ENCODE data around the gene PTPRF.
"Not testable (repeated sequence)": the region's sequence is repeated elsewhere in the genome, so short reads cannot be mapped to it uniquely, and the experiment has no call there.

The PTPRF gene

DNA sequence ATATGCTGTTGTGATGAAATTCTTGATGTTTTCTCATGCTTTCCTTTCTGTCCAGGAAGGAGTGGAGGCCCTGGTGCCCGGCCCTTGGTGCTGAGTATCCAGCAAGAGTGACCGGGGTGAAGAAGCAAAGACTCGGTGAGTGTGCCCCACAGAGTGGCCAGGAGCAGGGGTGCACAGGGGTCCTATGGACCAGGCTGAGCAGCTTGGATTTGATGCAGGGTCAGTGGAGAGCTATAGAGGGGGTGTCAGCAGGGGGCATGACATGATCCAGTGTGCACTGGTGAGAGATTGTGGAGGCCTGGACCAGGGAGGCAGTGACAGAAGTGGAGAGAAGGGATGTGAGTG, 7.4 kb downstream of the PTPRF start:
- no peak for DNase-seq

DNA sequence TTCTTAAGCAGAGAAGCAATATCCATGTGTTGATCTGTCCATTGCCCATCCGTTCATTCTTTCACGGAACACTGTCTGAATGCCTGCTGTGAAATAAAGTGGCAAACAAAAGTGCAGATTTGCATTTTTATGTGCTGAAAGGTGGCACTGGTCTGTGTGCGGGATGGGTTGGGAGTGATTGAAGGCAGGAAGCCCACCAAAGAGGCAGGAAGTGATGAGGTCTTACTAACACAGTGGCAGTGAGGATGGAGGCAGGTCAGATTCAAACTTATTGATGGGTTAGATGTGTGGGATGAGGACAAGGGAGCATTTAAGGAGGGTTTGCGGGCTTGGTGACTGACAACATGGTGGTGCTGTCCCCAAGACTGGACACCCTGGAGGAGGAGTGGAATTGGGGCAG, 8.3 kb downstream of the PTPRF start:
- no peak for DNase-seq

DNA sequence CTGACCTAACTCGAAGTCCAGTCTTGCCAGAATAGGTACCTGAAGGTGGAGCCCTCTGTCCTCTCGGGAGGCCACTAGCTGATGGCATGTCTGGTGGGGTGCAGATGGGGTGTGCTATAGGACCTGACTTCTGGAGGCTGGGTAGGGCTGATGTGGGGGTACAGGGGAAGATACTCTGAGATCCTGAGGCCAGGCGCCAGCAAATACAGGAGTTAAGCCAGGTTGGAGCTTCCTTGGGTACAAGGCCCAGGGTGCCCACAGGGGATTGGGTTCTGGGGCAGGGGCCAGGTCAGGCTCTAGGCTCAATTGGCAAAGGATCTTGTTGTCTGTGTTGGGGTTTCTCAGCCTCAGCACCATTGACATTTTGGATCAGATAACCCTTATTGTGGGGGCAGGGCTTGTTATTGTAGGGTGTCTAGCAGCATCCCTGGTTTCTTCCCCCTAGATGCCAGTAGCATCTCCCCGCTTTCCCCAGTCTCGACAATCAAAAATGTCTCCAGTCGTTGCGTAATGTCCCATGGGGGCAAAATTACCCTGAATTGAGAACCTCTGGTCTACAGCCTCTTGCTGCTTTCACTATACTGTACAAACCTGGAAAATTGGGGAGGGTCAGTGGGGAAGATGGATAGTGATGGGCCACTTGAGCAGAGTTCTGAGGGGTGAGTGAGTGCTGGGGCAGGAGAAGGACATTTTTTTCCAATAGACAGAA, 9.2 kb downstream of the PTPRF start:
- DNase-seq, result no peak

DNA sequence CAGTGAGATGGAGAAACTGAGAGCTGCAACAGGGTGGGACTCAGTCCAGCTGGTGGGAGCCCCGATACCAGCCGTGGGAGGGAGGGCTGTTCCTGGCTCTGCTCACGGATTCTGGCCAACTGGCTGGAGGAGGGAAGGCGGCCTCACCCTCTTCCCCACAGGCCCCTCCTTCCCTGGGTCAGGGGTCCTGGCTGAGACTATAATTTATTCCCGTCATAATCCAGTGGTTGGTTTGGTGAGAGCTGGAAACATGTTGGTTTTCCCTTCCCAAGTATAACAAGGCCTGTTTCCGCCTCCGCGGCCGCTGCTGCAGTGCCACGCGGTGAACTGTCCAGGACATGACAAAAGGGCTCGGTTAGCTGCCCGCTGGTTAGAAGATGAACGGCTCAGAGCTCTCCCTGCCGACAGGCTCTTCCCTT, 10.0 kb downstream of the PTPRF start:
- no peak for DNase-seq

DNA sequence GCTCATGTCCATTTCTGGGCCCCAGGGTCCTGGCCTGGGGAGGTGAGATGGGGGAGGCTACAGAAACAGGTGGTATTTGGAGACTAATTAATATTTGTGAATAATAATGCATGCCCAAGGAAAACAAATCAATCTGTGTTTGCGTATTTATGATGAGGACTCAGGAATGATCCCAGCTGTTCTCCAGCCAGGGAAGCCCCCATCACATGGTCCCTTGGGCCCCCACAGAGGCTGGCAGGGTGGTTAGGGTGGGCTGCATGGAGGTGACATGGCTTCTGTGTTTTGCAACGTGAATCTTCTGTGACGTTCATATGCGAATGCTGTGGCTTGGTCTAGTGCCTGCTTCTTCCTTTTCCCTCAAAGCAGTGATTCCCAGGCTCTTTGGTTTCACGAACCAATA, 10.5 kb downstream of the PTPRF start:
- no peak for DNase-seq

DNA sequence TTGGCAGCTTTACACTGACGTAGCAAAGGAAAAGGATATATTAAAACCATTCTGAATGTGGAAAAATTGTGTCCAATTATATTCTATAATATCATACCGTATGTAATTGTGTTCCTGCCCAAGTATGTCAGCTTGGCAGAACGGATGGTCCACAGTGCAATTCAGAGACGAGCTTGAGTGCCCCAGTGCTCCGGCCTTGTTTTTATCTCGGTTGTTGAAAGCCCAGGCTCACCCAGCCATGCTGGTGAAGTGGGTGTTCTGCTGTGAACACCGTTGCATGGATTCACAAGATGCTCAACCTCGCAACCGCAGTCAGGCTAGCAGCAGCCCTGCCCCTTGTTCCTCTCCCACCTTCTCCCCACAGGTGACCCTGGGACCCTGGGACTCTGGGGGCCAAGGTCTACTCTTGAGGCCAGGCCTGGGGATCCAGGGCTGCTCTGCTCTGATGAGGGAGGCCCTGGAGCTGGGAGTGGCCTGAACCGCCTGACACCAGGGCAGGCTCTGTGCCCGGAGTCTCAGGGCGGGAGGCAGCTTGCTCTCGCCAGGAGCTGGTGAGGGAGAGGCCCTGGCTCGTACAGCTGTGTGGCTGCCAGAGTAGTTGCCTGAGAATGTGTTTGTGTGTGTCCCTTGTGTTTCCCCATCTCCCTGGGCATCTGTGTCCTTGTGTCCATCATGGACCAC, 11.2 kb downstream of the PTPRF start:
- no peak for DNase-seq

DNA sequence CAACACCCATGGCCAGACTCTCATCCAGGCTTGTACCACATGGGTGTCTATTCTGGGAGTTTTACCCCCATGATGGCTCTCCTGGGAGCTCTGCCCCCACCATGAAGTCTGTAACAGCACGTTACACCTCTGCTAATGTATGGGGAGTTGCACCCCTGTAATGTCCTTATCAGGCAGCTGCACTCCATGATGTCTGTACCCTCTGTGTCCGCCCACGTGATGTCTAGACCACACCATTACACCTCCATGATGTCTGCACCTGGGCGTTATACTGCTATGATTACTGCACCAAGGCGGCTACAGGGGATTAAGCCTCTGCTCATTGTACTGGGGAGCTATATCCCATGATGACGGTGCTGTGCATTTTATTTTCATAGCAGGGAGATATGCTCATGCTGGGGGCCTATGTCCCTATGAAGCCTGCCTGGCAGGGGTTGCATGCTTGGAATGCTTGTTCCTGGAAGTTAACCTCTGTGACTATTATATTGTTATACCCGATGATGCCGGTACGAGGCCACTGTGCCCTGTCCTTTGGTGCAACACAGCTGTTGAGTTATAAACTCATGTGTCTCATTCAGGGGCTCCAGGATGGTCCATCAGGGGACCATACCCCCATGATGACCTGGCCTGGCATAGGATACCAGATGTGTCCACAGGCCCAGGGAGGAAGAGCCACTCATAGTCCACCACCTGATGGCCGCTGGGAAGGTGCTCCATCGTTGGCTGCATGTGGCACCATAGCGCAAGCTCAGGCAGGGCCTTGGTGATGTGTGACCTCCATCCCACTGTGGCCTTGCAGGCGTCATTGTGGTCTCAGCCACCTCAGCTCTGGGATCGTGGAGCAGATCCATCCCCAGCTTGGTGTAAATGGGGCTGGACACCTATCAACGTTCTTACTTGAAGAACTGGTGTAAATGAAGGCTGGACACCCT, 12.1 kb downstream of the PTPRF start:
- DNase-seq, result no peak

DNA sequence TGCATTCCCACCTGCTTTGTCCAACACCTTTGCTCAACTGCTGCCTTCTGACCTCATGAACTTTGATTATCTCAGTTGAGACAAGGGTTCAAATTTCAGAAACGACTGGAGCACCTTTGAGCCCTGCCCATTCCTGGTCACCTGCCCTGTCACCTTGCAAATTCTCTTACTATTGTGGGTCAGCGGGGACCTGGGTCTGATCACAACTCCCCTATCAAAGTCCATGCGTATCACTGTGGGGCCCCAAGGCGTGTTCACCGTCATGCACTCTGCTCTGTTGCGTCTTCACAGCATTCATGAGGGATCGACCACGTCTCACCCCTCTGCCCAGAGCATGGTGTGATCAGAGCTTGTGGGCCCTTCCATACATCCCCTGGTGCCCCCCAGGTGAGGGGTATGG, 12.9 kb downstream of the PTPRF start:
- DNase-seq, result no peak

DNA sequence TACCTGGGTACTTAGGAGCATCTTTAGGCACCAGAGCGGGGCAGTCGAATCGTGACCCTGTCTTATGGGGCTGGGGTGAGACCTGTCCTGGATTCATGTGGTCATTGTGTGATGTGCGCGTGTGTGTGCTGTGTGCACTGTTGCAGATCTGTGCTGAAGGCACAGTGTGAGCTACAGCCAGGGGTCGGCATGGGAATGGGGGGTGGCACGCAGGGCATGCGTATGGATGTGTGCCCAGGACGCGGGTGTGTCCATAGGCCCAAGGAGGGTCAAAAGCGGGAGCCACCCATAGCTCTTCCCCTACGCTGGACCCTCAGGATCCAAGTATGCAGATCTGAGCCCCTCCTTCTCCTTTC, 14.6 kb downstream of the PTPRF start:
- no peak for DNase-seq

DNA sequence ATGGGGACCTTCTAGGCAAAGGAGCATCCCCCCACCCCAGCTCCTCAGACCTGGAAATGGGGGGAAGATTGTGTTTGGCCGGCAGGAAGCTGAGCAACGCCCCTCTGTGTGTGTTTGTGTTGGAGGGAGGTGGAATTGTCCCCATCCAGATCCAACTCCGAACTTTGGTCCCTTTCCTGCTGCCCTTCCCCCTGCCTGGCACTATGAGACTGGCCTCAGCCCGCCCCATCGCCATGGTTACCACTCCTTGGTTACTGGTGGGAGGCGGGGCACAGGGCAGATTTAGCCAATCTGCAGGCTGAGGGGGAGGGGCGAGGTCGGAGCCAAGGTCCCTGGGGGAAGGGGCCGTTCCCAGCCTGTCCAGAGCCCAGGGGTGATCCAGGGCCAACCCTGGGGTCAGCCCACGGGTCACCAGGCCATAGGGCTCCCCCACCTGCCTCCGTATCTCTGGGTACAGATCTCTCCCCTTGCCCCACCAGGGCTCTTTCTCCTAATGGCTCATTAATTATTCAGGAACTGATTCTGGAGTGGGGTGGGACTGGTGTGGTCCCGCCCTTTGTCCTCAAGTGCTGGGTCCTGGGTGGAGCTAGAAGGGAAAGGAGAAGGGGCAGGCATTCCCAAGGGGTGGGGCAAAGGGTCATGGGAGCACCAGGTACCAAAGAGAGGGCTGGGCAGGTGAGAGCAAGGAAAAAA, 15.2 kb downstream of the PTPRF start:
- DNase-seq, result peak; percentile 81

DNA sequence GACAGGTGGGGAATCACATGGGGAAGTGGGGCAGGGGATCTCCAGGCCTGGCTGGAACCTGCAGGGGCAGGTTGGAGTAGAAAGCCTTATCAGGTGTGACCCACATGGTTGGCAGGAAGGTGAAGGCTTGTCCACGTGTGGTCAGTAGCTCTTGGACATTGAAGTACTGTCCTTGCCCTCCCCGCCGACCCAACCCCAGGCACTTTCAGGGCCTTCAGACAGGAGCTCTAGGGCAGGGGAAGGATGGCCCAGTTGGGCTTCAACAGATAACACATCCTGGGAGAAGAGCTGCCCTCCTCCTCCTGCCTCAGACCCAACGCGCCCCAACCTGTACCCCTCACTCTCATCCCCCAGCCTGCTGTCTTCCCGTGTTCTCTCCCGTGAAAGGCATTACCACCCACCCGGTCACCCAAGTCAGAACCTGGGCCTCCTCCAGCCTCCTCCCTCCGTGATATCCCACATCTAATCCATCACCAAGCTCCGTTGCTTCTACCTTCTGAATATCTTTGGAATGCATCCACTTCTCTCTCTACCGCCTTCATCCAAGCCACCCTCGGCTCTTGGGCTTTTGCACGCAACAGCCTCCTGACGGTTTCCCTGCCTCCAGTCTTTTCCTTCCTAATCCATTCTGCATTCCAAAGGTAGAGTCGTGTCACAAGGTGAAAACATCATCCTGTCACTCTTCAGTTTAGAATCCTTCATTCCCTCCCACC, 15.9 kb downstream of the PTPRF start:
- DNase-seq, result no peak

DNA sequence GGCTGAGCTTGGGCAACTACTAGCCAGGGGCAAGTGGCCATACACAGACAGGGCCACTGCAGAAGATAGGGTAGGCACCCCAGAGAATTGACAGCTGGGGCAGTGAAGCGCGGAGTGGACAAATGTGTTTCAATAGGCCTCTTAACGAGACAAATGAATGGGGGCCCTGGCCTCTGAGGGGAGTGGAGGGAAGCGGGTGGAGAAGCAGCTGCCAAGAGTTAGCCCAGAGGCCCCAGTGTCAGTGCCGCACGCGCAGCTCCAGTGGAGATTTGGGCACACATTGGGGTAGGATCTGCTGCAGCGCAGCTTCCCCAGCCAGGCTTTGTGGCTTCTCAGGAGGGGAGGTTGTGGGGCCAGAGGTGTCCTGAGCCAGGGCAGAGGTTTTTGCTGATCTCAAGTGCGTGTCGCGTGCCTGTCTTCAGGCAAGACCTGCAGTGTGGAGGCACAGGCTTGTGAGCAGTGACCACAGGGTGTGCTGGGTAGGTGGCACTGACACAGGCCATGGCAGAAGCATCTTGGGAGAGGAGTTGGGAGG, 16.9 kb downstream of the PTPRF start:
- DNase-seq, result peak; percentile 34

DNA sequence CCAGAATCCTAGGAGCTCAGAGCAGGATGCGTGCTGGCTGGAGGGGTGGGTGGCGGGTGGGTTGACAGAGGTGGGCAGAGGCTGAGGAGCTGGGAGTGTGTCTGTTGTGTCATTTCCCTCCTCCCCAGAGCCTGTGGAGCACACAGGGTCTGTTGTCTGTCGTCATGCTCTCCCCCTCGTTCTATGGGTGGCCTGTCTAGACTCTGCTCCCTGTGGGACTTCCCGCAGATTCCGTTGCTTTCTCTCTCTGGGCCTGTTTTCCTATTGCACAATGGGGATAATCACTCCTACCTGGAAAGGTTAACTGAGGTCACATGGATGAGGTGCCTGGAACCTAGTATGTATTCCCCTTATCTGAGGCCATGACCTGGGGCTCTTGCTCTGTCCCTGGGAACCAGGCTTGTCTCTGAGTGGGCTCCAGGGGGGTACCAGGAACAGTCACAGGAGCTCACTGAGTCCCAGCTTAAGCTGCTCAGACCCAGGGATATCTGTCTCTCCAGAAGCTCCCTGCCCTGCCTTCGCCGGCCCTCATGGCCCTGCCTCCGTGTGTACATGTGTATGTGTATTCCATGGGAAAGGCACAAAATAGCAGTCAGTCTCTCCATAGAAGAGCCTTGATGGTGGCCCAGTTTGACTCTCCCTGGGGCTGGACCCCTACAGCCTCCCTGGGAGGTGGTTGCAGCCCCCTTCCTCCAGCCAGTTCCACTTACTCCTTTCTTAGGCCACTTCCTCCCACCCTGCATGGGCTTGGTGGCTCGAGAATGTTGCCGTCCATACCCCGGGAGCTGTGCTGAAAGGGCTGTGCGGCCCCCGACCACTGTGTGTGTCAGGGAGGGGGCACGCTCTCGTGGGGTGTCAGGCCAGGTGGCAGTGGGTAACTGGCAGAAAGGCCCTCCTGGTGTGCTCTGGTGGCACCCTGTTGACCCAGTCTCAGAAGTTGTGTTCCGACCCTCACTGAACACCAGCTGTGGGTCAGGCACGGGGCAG, 17.9 kb downstream of the PTPRF start:
- no peak for DNase-seq

DNA sequence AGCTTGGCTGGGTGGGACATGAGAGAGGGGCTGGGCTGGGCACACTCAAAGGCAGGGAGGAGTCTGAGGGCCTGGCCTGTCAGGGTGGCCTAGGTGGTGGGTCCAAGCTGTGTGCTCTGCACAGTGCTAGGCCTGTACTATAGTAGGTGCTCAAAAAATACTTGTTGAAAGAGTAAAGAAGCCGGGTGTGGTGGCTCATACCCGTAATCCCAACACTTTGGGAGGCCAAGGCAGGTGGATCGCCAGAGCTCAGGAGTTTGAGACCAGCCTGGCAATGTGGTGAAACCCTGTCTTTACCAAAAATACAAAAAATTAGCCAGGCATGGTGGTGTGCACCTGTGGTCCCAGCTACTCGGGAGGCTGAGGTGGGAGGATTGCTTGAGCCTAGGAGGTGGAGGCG, 18.7 kb downstream of the PTPRF start:
- not testable (repeated sequence) for DNase-seq

DNA sequence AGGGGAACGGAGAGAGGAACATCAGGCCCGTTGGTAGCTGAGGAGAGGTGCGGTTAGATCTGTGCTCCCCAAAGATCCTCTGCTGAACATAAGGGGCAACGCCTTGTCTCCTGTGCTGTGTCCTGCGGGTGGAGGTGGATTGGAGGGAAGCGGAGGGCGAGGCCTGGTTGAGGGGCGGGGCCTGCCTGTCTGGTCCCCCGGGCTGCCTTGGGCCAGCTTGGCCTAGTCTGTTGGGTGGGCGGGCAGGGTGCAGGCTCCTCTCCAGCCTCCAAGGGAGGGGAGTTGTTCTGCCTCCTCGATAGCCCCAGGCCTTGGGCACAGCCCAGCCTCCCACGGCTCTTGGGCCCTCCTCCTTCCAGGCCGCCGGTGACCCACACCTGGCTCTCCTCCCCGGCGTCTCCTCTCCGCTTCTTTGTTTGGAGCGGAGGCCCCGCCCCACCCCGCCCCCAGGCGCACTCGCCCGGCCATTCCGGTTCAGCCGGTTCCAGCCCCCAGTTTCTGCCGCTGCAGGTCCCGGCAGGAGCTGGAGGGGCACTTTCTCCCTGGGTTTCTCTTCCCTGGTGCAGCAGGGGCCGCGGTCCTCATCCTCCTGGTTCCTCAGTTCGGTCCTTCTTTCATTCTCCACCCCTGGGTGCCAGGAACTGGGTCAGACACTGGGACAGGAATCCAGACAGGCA, 19.4 kb downstream of the PTPRF start:
- DNase-seq, result peak; percentile 92

DNA sequence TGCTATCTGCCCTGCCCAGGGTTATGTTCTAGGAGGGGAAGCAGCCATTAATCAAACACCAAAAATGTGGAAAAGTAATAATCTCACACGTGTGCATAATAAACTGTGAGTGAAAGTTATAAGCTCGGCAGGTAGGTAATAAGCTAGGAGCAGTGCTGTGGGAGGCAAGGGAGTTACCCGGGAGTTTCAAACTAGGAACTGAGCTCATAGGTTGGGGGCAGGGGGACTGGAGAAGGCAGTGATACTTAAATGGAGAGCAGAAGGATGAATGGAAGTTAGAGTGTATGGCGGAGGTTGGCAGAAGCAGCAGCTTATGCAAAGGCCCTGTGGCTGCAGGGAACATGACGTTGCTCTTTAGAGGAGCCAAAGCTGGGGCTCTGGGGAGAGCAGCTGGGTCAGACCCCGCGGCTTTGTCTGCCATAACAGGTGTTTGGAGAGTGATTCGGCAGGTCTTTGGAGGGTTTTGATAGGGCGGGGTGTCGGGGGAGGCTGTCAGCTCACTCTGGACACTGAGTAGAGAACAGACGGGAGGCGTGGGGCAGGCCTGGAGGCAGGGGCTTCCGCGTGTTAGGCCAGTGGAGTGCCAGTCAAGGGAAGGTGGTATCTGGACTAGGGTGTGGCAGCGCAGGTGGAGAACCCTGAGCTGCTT, 20.0 kb downstream of the PTPRF start:
- peak; percentile 13 for DNase-seq

DNA sequence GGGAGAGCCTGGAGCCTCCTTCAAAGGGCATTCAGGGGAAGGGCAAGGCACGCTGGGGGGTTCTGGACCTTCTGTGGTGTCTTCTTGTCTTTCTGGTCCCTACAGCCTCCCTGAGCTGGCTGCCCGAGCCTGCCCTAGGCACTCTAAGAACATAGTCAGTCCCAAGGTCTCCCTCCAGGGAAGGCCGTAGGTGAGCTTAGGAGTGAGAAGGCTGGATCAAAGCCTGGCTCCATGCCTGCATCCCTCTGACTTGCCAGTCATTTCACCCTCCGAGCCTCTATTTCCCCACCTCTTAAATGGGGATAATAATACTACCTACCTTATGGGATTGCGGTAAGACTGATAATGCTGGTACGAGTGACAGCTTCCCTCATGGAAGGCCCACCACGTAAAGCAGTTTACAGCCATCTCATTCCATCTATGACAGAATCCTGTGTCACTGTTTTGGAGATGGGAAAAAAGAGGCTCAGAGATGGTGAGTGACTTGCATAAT, 20.8 kb downstream of the PTPRF start:
- DNase-seq, result no peak

DNA sequence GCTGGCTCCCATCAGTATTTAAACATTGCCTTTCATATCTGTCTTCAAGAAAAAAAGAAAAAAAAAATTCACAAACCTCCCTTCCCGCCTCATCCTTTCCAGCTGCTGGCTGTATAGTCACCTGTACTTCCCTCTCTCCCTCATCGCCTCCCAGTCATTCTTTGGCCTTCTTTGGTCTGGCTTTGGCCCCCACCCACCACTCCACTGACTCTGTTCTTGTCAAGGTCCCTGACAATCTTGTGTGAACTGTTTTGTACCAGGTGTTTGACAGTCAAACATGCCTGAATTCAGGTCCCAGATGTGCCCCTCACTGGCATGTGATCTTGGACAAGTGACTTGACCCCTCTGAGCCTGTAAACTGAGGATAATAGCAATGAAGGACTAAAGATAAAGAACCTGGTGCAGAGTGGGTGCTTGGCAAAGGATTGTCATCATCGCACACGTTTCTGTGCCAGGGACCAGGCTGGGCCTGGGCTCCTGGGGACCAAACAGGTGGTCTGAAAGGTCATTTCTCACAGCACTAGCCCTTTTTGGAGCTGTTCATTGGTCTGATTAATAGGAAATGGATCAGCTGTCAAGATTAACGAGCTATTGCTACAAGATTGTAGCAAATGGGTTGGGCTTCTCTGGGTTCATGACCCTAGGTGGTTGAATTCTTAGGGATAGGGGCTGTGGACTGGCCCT, 21.5 kb downstream of the PTPRF start:
- DNase-seq, result no peak

DNA sequence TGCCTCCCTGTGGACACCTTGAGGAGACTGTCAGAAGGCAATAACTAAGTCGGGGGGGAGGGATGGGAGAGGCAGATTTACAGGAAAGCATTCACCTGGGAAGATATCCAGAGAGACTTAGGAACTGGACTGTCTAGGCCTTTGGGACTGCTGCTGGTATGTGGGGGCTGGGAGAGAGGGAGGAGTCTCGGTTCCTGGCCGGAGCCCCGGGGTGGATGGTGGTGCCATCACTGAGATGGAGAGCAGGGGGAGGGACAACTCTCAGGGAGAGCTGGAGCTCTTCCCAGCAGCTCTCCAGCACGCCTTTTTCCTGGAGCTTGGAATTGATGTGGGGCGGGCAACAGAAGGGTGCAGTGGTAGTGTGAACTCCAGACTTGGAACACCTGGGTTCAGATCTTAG, 22.1 kb downstream of the PTPRF start:
- DNase-seq, result peak; percentile 3

All from NCI-H69 (cell line).